Hepatocyte (in vitro differentiated cells): ENCODE measurements around the gene COA3.

Source experiments
- CTCF ChIP-seq: fragments of 200-600 bp; sonication (generic); IDR thresholded peaks from 2 replicates; pipeline ENCODE4 v1.5.1; 2016; ENCODE audit warnings: antibody characterized with exemption, mild to moderate bottlenecking; ENCODE audit not compliant: poor library complexity
- EZH2 ChIP-seq: fragments of 200-600 bp; sonication (generic); IDR thresholded peaks from 2 replicates; pipeline ENCODE4 v1.6.1; 2016; ENCODE audit warnings: antibody characterized with exemption, mild to moderate bottlenecking, borderline replicate concordance
- EZH2phosphoT487 ChIP-seq: fragments of 200-600 bp; sonication (generic); IDR thresholded peaks from one replicate; pipeline ENCODE4 v1.6.1; 2018; ENCODE audit warnings: antibody characterized with exemption, mild to moderate bottlenecking, low read depth, moderate library complexity; ENCODE audit not compliant: unreplicated experiment, severe bottlenecking

GRCh38 chr17:42792545-42792944, 6.0 kb downstream of the COA3 start:
- TF ChIP-seq EZH2 (no peak), CTCF (no peak), EZH2phosphoT487 (no peak)
